HG03575 (cell line): ENCODE measurements around the gene CDK2AP2.
A peak's percentile ranks its signal among the peaks of the same experiment; 100 is the strongest.
"Not testable (repeated sequence)": the region's sequence is repeated elsewhere in the genome, so short reads cannot be mapped to it uniquely, and the experiment has no call there.

ENCODE experiments used
- ATAC-seq: cut with Tn5 transposase; IDR thresholded peaks from one replicate; pipeline ENCODE4 v1.9.1; 2021; ENCODE audit not compliant: unreplicated experiment, insufficient number of reproducible peaks, low FRiP score; ENCODE audit errors: extremely low read depth

Gene CDK2AP2

DNA sequence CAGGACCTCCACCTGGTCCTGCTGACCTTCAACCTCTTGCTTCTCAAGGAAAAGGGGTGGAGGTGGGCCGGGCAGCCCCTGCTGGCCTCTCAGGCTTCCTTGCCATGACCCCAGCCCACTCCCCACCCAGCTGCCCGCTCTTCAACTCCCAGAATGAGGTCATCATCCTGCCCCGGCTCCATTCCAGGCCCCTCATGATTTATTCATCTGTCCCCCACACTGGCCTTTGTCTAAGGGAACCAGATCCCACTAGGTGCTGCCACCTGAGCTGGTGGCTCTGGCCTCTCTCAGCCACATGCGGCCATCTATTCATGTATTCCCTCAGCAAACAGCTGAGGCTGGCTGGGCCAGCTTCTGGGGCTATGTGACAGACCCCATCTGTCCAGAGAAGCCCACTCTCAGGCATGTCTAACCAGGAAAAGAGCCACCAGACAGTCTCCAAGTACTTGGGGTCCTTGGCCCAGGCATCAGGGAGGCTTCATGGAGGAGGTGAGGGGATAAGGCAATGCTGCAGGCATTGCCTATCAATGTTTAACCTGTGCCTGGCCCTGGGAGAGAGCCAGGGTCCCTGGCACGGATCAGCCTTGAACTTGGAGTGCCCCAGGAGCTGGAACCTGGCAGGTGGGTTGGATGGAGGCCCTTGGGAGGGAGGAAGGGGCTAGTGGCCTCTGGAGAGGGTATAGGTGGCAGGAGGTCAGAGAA lies 17.5 kb upstream of the CDK2AP2 start:
- ATAC-seq, result no peak

- ATAC-seq, result no peak
Observed at GRCh38 chr11:67524480-67524808, 16.5 kb upstream of the CDK2AP2 start.

DNA sequence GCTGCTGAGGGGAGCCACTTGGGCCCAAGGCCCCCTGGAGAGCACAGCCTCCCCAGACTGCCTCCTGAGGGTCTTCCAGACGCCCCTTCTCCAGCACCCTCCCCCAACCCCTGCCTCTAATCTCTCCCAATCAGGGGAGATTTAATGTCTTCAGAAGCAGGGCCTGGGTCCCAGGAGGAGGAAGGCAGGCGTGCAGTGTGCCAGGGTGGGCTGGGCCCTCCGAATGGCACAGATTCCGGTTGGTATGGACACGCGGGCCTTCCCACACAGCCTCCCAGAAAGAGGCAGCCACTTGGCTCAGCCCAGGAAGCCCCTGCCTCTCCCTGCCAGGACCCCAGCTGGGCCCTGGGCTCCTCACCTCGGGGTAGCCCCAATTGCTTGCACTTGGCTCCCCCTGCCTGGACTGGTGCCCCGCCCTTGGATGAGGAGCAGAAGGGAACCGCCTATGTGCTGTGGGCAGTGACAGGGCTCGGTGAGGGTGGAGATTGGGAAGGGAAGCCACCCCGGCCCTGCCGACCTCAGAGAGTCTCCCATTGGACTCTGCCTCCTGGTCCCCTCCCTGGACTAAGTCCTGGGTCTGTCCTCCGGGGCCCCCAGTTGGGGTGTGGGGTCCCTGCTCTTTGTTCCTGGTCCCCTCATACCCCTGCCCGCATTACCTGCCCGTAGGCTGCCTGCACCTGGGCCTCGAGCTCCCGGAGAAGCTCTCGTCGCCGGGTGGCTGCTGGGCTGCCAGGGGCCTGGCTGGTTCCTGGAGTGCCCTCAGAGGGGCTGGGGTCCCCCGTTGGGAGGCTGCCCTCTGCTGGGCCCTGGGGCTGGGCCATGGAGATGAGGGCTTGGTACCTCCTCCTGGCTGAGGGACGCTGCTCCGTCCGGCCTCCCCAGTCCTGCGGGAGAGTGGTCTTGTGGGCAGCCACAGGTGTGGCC lies 15.9 kb upstream of the CDK2AP2 start:
- no peak for ATAC-seq

- ATAC-seq, result no peak
Observed at GRCh38 chr11:67522844-67523555, 15.0 kb upstream of the CDK2AP2 start, which contains the start of gene CABP2. Gene CABP2, minus strand, starts transcription at chr11:67523446. Its CDS starts 120 bp downstream, at chr11:67523326.

DNA sequence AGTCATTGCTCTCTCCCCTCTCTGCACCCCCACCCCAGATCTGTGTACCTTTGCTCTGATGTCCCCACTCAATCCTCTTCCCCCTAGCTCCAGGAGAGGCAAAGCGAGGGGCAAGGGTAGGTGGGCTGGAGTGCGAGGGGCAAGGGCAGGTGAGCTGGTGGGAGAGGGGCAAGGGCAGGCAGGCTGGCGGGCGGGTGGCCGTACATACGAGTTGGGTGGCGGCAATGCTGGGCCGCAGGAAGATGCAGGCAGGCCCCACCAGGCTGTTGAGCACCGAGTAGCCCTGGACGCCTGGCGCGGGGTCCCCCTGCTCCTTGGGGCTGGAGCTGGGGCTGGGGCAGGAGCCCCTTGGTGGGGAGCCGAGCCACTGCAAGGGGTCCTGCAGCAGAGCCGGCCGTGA lies 14.4 kb upstream of the CDK2AP2 start:
- ATAC-seq, result no peak

DNA sequence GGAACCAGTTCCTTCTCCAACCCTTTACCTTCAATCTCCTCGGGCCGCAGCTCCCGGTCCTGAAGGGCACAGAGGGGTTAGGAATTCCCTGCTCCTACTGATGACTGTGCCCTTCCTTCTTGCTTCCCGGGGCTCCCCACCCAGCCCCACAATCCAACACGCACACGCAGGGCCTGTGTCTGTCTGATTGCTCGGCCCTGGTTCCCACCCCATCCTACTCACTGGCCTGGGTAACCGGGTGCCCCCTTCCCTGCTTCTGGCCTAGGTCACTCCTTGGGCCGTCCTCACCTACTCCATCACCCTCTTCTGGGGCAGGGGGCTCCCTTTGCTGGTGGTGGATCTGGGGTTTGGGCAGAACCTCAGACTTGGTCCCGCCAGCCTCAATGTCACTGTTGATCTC lies 14.0 kb upstream of the CDK2AP2 start:
- no peak for ATAC-seq

GRCh38 chr11:67520856-67521824 lies 13.2 kb upstream of the CDK2AP2 start:
- ATAC-seq, result no peak

DNA sequence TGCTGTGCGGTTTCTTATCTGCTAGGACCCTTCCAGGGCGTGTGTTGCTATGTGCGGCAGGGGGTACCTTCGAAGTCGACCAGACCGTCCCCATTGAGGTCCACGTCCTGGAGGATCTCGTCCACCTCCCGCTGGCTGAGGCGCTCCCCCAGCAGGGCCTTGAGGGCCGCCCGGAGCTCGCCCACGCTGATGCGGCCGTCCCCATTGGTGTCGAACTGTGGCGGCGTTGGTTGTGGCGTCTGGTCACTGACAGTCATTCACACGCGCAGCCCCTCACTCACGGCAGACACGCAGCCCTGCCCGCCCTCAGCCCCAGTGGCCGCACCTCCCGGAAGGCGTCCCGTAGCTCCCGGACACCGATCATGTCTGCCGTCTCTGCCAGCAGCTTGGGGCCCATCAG lies 11.8 kb upstream of the CDK2AP2 start:
- no peak for ATAC-seq

- no peak for ATAC-seq
Observed at GRCh38 chr11:67517784-67518552, 10.0 kb upstream of the CDK2AP2 start.

- ATAC-seq, result no peak
Observed at GRCh38 chr11:67516806-67517205, 8.8 kb upstream of the CDK2AP2 start.

DNA sequence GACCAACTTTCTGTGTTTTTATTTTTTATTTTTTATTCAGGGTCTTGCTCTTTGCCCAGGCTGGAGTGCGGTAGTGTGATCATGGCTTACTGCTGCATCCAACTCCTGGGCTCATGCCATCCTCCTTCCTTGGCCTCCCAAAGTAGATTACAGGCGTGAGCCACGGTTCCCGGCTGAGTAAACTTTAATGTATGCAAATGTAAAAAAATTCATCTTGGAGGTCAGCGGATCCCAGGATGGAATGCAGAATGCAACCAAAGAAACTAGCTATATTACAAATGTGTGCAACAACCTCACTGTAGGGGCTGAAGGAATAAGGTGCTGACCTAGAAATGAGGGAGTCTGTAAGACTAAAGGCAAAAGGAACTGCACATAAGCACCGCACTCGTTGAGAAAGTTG lies 6.2 kb upstream of the CDK2AP2 start:
- ATAC-seq, result no peak

GRCh38 chr11:67511558-67511957 lies 3.6 kb upstream of the CDK2AP2 start:
- not testable (repeated sequence) for ATAC-seq

DNA sequence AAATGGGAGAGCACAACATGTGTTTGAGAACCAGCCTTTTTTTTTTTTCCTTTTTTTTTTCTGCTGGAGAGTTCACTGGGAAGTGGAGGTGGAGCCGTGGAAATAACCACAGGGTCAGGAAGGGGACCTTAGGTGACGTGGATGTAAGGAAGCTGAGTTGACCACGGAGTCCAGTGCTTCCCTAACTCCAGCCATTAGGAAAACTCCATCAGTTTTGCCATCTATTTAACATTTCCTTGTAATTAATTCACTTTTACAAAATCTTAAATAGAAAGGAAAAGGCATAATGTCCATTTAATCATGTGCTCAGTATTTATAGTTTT lies 2.0 kb upstream of the CDK2AP2 start:
- no peak for ATAC-seq

GRCh38 chr11:67508486-67509121 lies 642 bp upstream of the CDK2AP2 start:
- peak; percentile 13 for ATAC-seq

GRCh38 chr11:67507242-67507863 lies 609 bp downstream of the CDK2AP2 start:
- ATAC-seq, result no peak

GRCh38 chr11:67506426-67507051 lies 1.4 kb downstream of the CDK2AP2 start:
- ATAC-seq, result no peak
